MM.1S (cell line): ENCODE data around the gene WDR4.

Experiments used
- DNase-seq: peaks from one replicate; pipeline ENCODE4 v3.0.0-alpha.2; 2015
- H2AFZ ChIP-seq: fragments of 300-600 bp; sonication (generic); 2 replicates; pipeline ENCODE4 v1.6.0; 2016; ENCODE audit warnings: antibody characterized with exemption, low read length
- H3F3A ChIP-seq: fragments of 300-600 bp; sonication (generic); 2 replicates; pipeline ENCODE4 v1.6.1; 2016; ENCODE audit warnings: mild to moderate bottlenecking, antibody characterized with exemption, low read length, moderate library complexity, mixed read lengths; ENCODE audit not compliant: insufficient read depth
- H3K27ac ChIP-seq: fragments of 300-600 bp; sonication (generic); 2 replicates; pipeline ENCODE4 v1.5.1; 2016; ENCODE audit warnings: mild to moderate bottlenecking, low read length
- H3K27me3 ChIP-seq: fragments of 300-600 bp; sonication (generic); replicated peaks from 2 replicates; pipeline ENCODE4 v1.6.0; 2016; ENCODE audit warnings: low read length; ENCODE audit not compliant: insufficient read depth
- H3K36me3 ChIP-seq: fragments of 300-600 bp; sonication (generic); replicated peaks from 2 replicates; pipeline ENCODE4 v1.6.1; 2016; ENCODE audit warnings: mild to moderate bottlenecking, low read length, mixed read lengths; ENCODE audit not compliant: insufficient read depth
- H3K4me1 ChIP-seq: fragments of 300-600 bp; sonication (generic); 2 replicates; pipeline ENCODE4 v1.6.1; 2016; ENCODE audit warnings: low read length, mixed read lengths
- H3K4me2 ChIP-seq: fragments of 300-600 bp; sonication (generic); 2 replicates; pipeline ENCODE4 v1.6.0; 2016; ENCODE audit warnings: low read depth, low read length
- H3K4me3 ChIP-seq: fragments of 300-600 bp; sonication (generic); 2 replicates; pipeline ENCODE4 v1.5.1; 2016; ENCODE audit warnings: low read length, mixed read lengths
- H3K79me2 ChIP-seq: fragments of 300-600 bp; sonication (generic); 2 replicates; pipeline ENCODE4 v1.6.1; 2016; ENCODE audit warnings: mixed run types, low read length, mixed read lengths
- H3K9ac ChIP-seq: fragments of 300-600 bp; sonication (generic); 2 replicates; pipeline ENCODE4 v1.6.1; 2016; ENCODE audit warnings: low read length, mixed read lengths
- H3K9me2 ChIP-seq: fragments of 300-600 bp; sonication (generic); replicated peaks from 2 replicates; pipeline ENCODE4 v1.6.1; 2016; ENCODE audit warnings: mild to moderate bottlenecking, low read length, mixed read lengths; ENCODE audit not compliant: insufficient read depth
- H3K9me3 ChIP-seq: fragments of 300-600 bp; sonication (generic); replicated peaks from 2 replicates; pipeline ENCODE4 v1.6.1; 2016; ENCODE audit warnings: mild to moderate bottlenecking, low read length, mixed read lengths; ENCODE audit not compliant: insufficient read depth
- H4K20me1 ChIP-seq: fragments of 300-600 bp; sonication (generic); 2 replicates; pipeline ENCODE4 v1.6.1; 2016; ENCODE audit warnings: mild to moderate bottlenecking, low read length, moderate library complexity, mixed read lengths; ENCODE audit not compliant: insufficient read depth
- EZH2 ChIP-seq: fragments of 300-600 bp; sonication (generic); optimal IDR thresholded peaks from 2 replicates; pipeline ENCODE3; 2017; ENCODE audit warnings: low read depth, mild to moderate bottlenecking, antibody characterized with exemption, low read length, mixed read lengths
- EZH2phosphoT487 ChIP-seq: fragments of 300-600 bp; sonication (generic); IDR thresholded peaks from 2 replicates; pipeline ENCODE4 v1.6.1; 2018; ENCODE audit warnings: antibody characterized with exemption, low read length
- TF ChIP-seq, protein P1 (sequence below): fragments of 300-600 bp; sonication (generic); IDR thresholded peaks from 2 replicates; pipeline ENCODE4 v1.5.1; 2016; ENCODE audit warnings: antibody characterized with exemption, low read length, mixed read lengths

WDR4 gene

DNA sequence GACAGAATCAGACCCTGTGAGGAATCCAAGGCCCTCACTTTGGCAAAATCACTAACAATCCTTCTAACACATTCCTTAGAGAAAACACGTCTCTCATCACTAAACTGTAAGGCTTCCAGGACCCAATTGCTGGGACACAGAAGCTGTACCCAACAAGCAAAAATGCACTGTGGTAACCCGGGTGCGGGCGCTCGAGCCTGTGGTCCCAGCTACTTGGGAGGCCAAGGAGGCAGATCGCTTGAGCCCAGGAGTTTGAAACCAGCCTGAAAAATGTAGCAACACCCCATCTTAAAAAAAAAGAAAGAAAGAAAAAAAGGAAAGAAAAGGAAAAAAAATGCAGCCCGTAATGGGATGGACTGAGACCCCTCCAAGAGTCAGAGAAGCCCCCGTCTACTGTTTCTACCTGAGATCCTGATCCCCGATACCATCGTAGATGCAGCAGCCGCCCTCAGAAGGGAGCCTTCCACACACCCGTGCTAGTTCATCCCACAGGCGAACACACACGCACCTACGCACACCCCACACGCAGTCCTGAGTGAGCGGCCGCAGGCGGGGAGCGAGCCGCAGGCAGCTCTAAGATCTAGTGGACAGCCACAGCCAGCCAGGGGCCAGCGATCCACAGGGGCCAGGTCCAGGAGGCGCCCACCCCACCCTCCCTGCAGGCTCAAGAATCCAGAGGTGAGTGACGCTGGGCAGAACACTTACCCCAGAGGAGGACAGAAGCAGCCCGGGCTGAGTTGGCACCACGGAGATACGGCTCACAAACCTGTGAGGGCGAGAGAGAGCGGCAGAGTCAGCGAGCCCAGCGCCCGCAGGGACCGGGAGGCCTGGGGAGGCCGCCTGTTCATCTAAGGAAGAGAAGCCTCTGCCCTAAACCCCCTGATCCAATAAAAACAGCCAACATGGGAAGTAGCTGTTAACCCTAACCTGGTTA lies 20.1 kb downstream of the WDR4 start:
- no peak overlapping the region for H3K9ac ChIP-seq
- H3K4me2 ChIP-seq, result no peak overlapping the region
- no peaks in the 10 kb centered on the region for H3F3A ChIP-seq
- no peaks in the 10 kb centered on the region for H3K9me3 ChIP-seq
- TF ChIP-seq EZH2phosphoT487 (no peak), EZH2 (no peak)
- TF ChIP-seq, protein P1, sequence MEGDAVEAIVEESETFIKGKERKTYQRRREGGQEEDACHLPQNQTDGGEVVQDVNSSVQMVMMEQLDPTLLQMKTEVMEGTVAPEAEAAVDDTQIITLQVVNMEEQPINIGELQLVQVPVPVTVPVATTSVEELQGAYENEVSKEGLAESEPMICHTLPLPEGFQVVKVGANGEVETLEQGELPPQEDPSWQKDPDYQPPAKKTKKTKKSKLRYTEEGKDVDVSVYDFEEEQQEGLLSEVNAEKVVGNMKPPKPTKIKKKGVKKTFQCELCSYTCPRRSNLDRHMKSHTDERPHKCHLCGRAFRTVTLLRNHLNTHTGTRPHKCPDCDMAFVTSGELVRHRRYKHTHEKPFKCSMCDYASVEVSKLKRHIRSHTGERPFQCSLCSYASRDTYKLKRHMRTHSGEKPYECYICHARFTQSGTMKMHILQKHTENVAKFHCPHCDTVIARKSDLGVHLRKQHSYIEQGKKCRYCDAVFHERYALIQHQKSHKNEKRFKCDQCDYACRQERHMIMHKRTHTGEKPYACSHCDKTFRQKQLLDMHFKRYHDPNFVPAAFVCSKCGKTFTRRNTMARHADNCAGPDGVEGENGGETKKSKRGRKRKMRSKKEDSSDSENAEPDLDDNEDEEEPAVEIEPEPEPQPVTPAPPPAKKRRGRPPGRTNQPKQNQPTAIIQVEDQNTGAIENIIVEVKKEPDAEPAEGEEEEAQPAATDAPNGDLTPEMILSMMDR, result no peak
- H3K4me1 ChIP-seq, result no peaks in the 10 kb centered on the region
- H3K9me2 ChIP-seq, result no peaks in the 10 kb centered on the region
- no peak for DNase-seq
- H3K4me3 ChIP-seq, result no peak overlapping the region
- no peak overlapping the region for H2AFZ ChIP-seq
- peaks cover 94% of the 10 kb centered on the region for H3K79me2 ChIP-seq
- H3K27me3 ChIP-seq, result no peaks in the 10 kb centered on the region
- H3K36me3 ChIP-seq, result peaks cover 58% of the 10 kb centered on the region
- H4K20me1 ChIP-seq, result peaks cover 39% of the 10 kb centered on the region
- no peak overlapping the region for H3K27ac ChIP-seq

DNA sequence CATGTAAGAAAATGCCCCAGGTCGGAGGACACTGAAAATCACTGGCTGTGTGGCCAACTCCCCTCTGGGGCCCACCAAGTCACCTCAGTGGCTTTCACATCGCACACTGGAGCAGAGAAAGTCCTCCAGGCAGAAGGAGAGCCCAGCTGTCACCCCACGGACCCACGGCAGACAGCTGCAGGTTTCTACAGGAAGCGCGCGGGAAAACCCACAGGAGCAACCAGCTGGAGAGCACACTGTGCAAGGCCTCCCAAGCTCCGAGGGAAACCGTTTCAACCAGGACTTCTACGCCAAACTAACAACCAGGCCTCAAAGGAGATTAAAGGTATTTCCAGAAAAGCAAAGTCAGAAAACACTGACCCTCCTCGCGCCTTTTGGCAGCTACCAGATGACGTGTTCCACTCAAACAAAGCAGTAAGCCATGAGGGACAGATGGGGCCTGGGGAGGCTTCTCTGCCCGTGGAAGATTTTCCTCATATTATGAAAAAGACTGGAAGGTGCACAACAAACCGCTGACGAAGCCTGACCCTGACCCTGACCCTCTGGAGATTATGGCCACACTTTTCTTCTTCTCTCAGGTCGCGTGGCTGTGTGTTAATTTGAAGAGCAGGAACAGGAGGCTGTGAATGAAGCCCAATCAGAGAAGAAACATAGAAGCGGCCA lies 21.0 kb downstream of the WDR4 start:
- no peak for DNase-seq
- Histone ChIP-seq H3K27me3 (no peaks in the 10 kb centered on the region), H3K9ac (no peak overlapping the region), H3K36me3 (peaks cover 64% of the 10 kb centered on the region), H3K9me2 (no peaks in the 10 kb centered on the region), H3K4me3 (no peak overlapping the region), H3K4me2 (no peak overlapping the region), H2AFZ (no peak overlapping the region), H3K79me2 (peaks cover 97% of the 10 kb centered on the region), H3K9me3 (no peaks in the 10 kb centered on the region), H3K27ac (no peak overlapping the region), H3K4me1 (no peaks in the 10 kb centered on the region), H4K20me1 (peaks cover 34% of the 10 kb centered on the region), H3F3A (no peaks in the 10 kb centered on the region)
- no peak for TF ChIP-seq EZH2
- TF ChIP-seq, protein P1, result no peak
- no peak for TF ChIP-seq EZH2phosphoT487

DNA sequence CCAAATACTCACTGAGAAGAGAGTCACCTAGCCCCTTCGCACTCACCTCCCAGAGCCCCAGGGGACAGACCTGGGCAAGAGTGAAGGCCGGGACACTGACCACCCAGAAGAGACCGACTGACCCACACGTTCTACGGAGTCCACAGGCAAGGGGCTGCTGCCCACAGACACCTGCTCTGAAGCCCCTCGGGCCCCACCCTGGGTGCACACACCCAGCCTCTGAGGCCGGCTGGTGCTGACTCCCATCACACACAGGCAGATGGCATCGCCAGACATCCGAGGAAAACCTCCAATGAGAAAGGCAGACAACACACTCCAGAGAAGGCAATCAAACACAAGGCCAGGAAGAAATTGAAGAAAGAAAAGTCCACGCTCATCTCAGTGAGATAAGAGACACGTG lies 22.1 kb downstream of the WDR4 start:
- H3K9me3 ChIP-seq, result no peaks in the 10 kb centered on the region
- H3K9ac ChIP-seq, result no peak overlapping the region
- no peak overlapping the region for H2AFZ ChIP-seq
- DNase-seq, result no peak
- H3K79me2 ChIP-seq, result peaks cover 93% of the 10 kb centered on the region
- peaks cover 23% of the 10 kb centered on the region for H4K20me1 ChIP-seq
- no peaks in the 10 kb centered on the region for H3K4me1 ChIP-seq
- H3K27ac ChIP-seq, result no peak overlapping the region
- H3K9me2 ChIP-seq, result no peaks in the 10 kb centered on the region
- no peak overlapping the region for H3K4me3 ChIP-seq
- no peaks in the 10 kb centered on the region for H3K27me3 ChIP-seq
- peaks cover 60% of the 10 kb centered on the region for H3K36me3 ChIP-seq
- TF ChIP-seq EZH2phosphoT487 (no peak), EZH2 (no peak)
- TF ChIP-seq, protein P1, result no peak
- no peak overlapping the region for H3K4me2 ChIP-seq
- no peaks in the 10 kb centered on the region for H3F3A ChIP-seq
